Esophagus (tissue), 2 donors: Measurements from ENCODE around the gene INTS14. TPM values are rescaled to one million over a fixed set of nuclear protein-coding genes. Genes with fewer than 3 reads are reported as not detected.

Experiments used
- H3K27ac ChIP-seq, 2 donors: one replicate each; pipeline ENCODE4 v1.5.1; 2013; ENCODE audit warnings: low read depth in 2 of 2, mild to moderate bottlenecking in 2 of 2, inconsistent platforms in 1 of 2, low read length in 1 of 2, moderate library complexity in 1 of 2
- H3K27me3 ChIP-seq, 2 donors: one replicate each; pipeline ENCODE4 v1.6.1; 2013; ENCODE audit warnings: low read length in 2 of 2, control low read depth in 1 of 2, mild to moderate bottlenecking in 1 of 2; ENCODE audit not compliant: insufficient read depth in 2 of 2, control insufficient read depth in 1 of 2
- H3K36me3 ChIP-seq, 2 donors: one replicate each; pipeline ENCODE4 v1.6.1; 2013; ENCODE audit warnings: low read length in 1 of 2; ENCODE audit not compliant: control insufficient read depth in 2 of 2, insufficient read depth in 2 of 2
- H3K4me1 ChIP-seq, 2 donors: one replicate each; pipeline ENCODE4 v1.6.1; 2013; ENCODE audit warnings: low read length in 1 of 2; ENCODE audit not compliant: control insufficient read depth in 2 of 2, insufficient read depth in 2 of 2
- H3K4me3 ChIP-seq, 2 donors: one replicate each; pipeline ENCODE4 v1.5.1; 2013; ENCODE audit warnings: low read length in 2 of 2, mild to moderate bottlenecking in 2 of 2, low read depth in 1 of 2, moderate library complexity in 1 of 2
- H3K9me3 ChIP-seq, 2 donors: one replicate each; pipeline ENCODE4 v1.6.1; 2013; ENCODE audit warnings: mild to moderate bottlenecking in 2 of 2, low read depth in 1 of 2, low read length in 1 of 2, moderate library complexity in 1 of 2; ENCODE audit not compliant: control insufficient read depth in 2 of 2, insufficient read depth in 1 of 2
- WGBS, 2 donors: extraction: QIAGEN DNeasy Blood & Tissue Kit; methylation state at CpG; one replicate each; pipeline ENCODE4 v1.1.7; 2013; 5-methylcytosine and 5-hydroxymethylcytosine counted together
- polyA plus RNA-seq, 2 donors: library from polyadenylated mRNA; stranded (reverse); fragments of 200-250 nt; gene quantifications; one replicate each; pipeline ENCODE4 v1.2.3, GENCODE V29; 2013
- donor health status: healthy with polysubstance abuse.
- donor health status: Bipolar disorder and iron deficiency.

Gene INTS14
- polyA plus RNA-seq, 2 donors = 8.6 to 18.3 TPM

DNA sequence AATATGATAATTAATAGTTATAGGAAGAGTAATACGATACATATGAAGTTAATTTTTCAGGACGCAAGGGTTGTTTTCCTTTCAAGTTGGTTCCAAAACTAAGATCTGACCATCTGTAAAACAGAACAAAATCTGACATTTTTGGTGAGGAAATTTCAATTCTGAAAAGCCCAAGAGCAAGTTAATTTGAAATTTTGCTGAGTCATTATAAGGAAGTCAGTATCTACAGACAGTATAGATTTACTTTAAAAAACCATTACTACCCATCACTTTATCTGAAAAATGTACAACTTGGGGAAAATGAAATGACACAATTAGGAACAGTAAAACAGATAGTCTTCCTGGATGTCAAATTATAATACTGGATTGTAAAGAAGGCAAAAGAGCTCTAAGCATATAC lies 12.5 kb downstream of the INTS14 start:
- WGBS, 2 donors = 94 to 98% methylated on average over 2 of the region's 2 CpGs

GRCh38 chr15:65595960-65596359 lies 15.0 kb downstream of the INTS14 start:
- Histone ChIP-seq H3K27me3 (no peaks in the 10 kb centered on the region), H3K4me3 (no peak overlapping the region), H3K4me1 (no peaks in the 10 kb centered on the region), H3K36me3 (peaks cover 3% of the 10 kb centered on the region in 2 donors), H3K27ac (no peak overlapping the region), H3K9me3 (no peaks in the 10 kb centered on the region)
- WGBS, 2 donors = 78 to 79% methylated on average over 3 of the region's 3 CpGs

More for the DNA sequence above, 12.5 kb downstream of the INTS14 start:
- Histone ChIP-seq H3K4me3 (no peak overlapping the region), H3K9me3 (no peaks in the 10 kb centered on the region), H3K27me3 (no peaks in the 10 kb centered on the region), H3K4me1 (no peaks in the 10 kb centered on the region), H3K27ac (no peak overlapping the region), H3K36me3 (peaks cover 0 to 3% of the 10 kb centered on the region in 2 donors)

DNA sequence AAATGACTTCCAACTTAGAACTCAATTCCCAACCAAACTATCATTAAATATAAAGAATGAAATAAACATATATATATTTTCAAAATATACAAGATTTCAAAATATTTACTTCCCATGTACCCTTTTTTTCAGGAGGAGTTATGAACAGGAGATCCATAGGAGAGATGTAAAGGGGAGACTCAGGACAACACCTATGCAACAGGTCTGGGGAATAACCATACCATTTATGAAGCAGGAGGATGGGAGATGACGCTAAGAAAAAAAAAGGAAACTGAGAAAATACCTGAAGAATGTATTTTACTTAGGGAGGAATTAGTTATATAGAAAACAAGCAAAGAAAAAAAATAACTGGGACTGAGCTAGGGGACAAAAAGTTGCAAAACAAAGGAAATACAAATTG lies 23.8 kb downstream of the INTS14 start:
- Histone ChIP-seq H3K4me3 (no peak overlapping the region), H3K36me3 (peaks cover 4 to 13% of the 10 kb centered on the region in 2 donors)
- 100% methylated on average over 1 of the region's 1 CpG for WGBS, 2 donors

DNA sequence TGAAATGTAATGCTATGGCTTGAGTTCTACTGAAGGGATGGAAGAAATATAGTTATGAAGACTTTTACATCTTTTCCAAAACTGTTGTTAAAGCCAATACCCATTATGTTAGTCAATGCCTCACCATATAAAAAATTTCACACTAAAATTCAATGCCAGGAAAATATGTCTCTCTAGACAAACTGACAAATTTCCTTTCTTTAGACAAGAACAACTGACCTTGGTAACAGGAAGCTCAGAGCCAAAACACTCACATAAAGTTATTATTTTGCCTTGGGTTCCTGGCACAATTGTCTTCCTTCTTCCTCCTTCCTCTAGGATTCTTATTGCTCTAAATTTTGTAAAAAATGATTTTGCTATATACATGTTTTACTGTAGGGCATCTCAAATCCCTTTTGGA lies 26.7 kb downstream of the INTS14 start:
- Histone ChIP-seq H3K4me1 (no peaks in the 10 kb centered on the region), H3K4me3 (no peak overlapping the region), H3K9me3 (no peaks in the 10 kb centered on the region), H3K36me3 (peaks cover 10% of the 10 kb centered on the region in 2 donors), H3K27me3 (no peaks in the 10 kb centered on the region), H3K27ac (no peak overlapping the region)

More for the DNA sequence above, 23.8 kb downstream of the INTS14 start:
- no peak overlapping the region for H3K27ac ChIP-seq
- H3K4me1 ChIP-seq = no peaks in the 10 kb centered on the region
- H3K27me3 ChIP-seq = no peaks in the 10 kb centered on the region
- no peaks in the 10 kb centered on the region for H3K9me3 ChIP-seq

DNA sequence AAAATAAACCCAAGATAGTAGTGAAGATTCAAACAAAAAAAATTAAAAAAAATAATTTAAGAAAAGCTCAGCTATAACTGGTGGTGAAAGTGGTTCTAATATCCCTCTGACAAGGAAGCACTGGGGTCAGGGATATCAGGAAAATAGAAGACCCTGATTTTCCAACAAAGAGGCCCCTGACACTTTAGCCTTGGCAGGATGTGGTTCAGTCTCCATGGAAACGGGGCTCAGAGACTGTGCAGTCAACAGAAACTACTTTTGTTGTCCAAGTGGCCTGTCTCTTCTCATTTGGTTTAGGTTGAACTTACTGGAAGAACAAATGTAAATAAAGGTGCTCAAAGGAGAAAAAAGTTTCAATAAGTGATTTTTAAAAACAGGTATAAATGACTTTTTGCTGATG lies 27.2 kb downstream of the INTS14 start:
- Histone ChIP-seq H3K27me3 (no peaks in the 10 kb centered on the region), H3K4me3 (no peak overlapping the region), H3K9me3 (no peaks in the 10 kb centered on the region), H3K4me1 (no peaks in the 10 kb centered on the region), H3K27ac (no peak overlapping the region), H3K36me3 (peaks cover 11 to 15% of the 10 kb centered on the region in 2 donors)
- 50 to 67% methylated on average over 1 of the region's 1 CpG for WGBS, 2 donors

GRCh38 chr15:65580287-65580686 lies 30.6 kb downstream of the INTS14 start:
- Histone ChIP-seq H3K4me3 (no peak overlapping the region), H3K27ac (no peak overlapping the region), H3K4me1 (no peaks in the 10 kb centered on the region), H3K36me3 (peaks cover 7 to 18% of the 10 kb centered on the region in 2 donors), H3K27me3 (no peaks in the 10 kb centered on the region), H3K9me3 (no peaks in the 10 kb centered on the region)

DNA sequence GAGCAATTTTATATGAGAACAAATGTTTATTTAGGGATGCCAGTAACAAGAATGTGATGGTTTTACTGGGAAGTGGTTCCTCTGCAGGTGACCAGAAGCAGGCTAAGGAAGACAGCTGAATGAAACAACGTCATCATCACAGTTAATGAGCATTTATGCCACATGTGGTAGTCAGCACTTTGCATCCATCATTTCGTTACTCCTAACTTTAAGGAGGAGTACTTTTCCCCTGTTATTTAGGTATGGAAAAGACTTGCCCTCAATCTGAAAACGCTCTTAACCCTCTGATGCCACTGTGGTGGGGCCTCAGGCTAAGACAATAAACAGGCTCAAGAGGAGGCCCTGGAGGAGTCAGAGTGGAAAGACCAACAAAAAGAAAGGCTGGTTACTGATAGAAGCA lies 31.2 kb downstream of the INTS14 start:
- peaks cover 7 to 18% of the 10 kb centered on the region in 2 donors for H3K36me3 ChIP-seq
- 84 to 86% methylated on average over 3 of the region's 3 CpGs for WGBS, 2 donors

DNA sequence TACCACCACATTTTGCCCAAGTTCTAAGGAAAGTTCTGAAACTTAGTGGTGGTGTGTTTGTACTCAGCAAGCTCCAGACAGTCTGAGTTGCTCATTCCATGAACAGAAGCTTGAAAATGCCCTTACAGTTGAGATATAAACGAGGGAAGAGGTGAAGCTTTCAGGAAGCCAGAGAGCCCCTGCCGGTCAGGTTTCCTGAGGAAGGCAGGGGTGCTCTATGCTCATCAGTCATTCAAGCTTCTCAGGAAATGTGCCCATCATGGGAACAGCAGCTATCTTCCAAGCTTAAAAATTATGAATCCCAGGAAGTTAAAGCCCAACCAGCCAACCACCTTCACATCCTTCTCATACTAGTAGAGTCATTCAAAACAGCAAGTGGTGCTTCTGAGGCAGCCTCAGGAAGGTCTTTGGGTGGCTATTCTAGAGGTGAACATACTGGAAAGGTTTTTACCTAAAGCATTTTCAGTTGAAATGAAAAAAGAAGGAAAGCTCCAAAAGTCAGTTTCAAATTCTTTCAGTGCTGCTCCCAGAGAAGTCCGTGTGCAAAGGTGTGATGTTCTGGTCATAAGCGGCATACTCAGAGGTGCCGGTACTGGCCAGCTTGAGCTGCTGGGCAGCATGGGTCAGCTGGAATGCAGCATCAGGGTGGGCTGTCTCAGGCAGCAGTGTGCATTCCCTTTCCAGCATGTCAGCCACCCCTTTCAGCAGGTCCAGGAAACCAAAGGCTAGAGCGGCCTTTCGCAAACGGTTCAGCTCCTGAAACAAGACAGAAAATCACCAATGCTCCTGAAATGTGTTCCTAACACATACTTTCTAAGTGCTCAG lies 31.8 kb downstream of the INTS14 start:
- no peak overlapping the region for H3K27ac ChIP-seq
- H3K9me3 ChIP-seq = no peaks in the 10 kb centered on the region
- WGBS, 2 donors = 77 to 82% methylated on average over 8 of the region's 8 CpGs
- no peaks in the 10 kb centered on the region for H3K4me1 ChIP-seq
- no peaks in the 10 kb centered on the region for H3K27me3 ChIP-seq
- no peak overlapping the region for H3K4me3 ChIP-seq
- H3K36me3 ChIP-seq = peaks cover 7 to 16% of the 10 kb centered on the region in 2 donors

More for the DNA sequence above, 31.2 kb downstream of the INTS14 start:
- Histone ChIP-seq H3K9me3 (no peaks in the 10 kb centered on the region), H3K27ac (no peak overlapping the region), H3K4me1 (no peaks in the 10 kb centered on the region), H3K27me3 (no peaks in the 10 kb centered on the region), H3K4me3 (no peak overlapping the region)

DNA sequence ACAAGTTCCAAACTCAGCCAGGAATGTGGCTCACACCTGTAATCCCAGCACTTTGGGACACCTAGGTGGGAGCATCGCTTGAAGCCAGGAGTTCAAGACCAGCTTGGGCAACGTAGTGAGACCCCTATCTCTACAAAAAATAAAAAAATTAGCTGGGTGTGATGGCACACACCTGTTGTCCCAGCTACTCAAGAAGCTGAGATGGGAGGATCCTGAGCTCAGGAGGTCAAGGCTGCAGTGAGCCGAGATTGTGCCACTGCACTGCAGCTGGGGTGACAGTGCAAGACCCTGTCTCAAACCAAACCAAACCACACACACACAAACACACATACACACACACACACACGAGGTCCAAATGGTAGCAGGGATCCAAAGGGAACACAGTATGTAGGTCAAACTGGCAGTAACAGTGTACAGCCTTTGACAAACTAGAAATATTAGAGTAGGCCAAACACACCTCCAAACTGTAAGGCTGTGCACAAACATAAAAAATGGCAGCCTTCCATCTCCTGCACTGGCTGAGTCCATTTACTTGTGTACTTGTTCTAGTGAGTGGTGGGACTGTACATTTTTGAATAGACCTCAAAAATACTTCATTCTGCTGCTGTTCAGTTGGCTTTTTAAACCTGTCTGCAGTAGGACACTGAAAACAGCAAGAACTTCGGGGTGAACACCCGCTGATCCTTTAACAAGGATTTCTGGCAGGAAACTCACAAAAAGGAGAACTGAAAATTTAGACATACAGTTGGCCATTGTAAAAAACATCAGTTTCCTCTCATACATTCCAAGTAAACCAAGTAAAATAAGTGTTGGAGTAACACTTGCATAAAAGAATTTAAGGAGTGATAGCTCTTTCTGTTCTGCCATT lies 33.6 kb downstream of the INTS14 start:
- Histone ChIP-seq H3K27ac (no peak overlapping the region), H3K4me1 (no peaks in the 10 kb centered on the region), H3K4me3 (no peak overlapping the region), H3K9me3 (no peaks in the 10 kb centered on the region), H3K36me3 (peaks cover 7 to 16% of the 10 kb centered on the region in 2 donors), H3K27me3 (no peaks in the 10 kb centered on the region)
- 79% methylated on average over 6 of the region's 6 CpGs for WGBS, 2 donors
